Common myeloid progenitor, CD34-positive (primary cell): ENCODE measurements around the gene LY6G6F.

Experiments
- CTCF ChIA-PET: fragments of 350-600 bp; sonication (Branson Sonifier 250); formaldehyde crosslinking; loops from one replicate; lab custom pipeline; 2021; ENCODE audit warnings: antibody characterized with exemption; lab: Charles Lee
- POLR2A ChIA-PET: fragments of 350-600 bp; sonication (Branson Sonifier 250); formaldehyde crosslinking; loops from one replicate; lab custom pipeline; 2021; ENCODE audit warnings: antibody characterized with exemption; lab: Charles Lee
- DNase-seq, 3 donors: peaks; one replicate each; pipeline versions ENCODE4 v3.0.0 to v3.0.0-alpha.2; 2013
- H3K27ac ChIP-seq, 2 experiments: 1 replicate in 1 of 2; 2 replicates in 1 of 2; pipeline ENCODE4 v1.7.0; 2013; ENCODE audit warnings: inconsistent platforms in 2 of 2, low read length in 2 of 2, mild to moderate bottlenecking in 2 of 2, low read depth in 1 of 2, moderate library complexity in 1 of 2; ENCODE audit not compliant: severe bottlenecking in 2 of 2, insufficient read depth in 1 of 2, poor library complexity in 1 of 2
- H3K27me3 ChIP-seq, 5 experiments: replicated peaks in 2 of 5; 1 replicate in 3 of 5; 2 replicates in 2 of 5; pipeline versions ENCODE4 v1.6.1 to v1.7.0; 2013; ENCODE audit warnings: low read length in 4 of 5, mild to moderate bottlenecking in 2 of 5, moderate library complexity in 2 of 5, inconsistent platforms in 1 of 5; ENCODE audit not compliant: insufficient read depth in 5 of 5, control insufficient read depth in 4 of 5
- H3K36me3 ChIP-seq, 4 experiments: 1 replicate in 2 of 4; 2 replicates in 2 of 4; pipeline versions ENCODE4 v1.6.1 to v1.7.0; 2013; ENCODE audit warnings: low read length in 3 of 4, control low read depth in 1 of 4, mild to moderate bottlenecking in 1 of 4; ENCODE audit not compliant: control insufficient read depth in 4 of 4, insufficient read depth in 4 of 4
- H3K4me1 ChIP-seq, 4 experiments: 1 replicate in 3 of 4; 2 replicates in 1 of 4; pipeline versions ENCODE4 v1.6.1 to v1.7.1; 2013; ENCODE audit warnings: low read length in 3 of 4, mild to moderate bottlenecking in 3 of 4, control low read depth in 1 of 4, inconsistent platforms in 1 of 4, moderate library complexity in 1 of 4; ENCODE audit not compliant: control insufficient read depth in 4 of 4, insufficient read depth in 4 of 4; ENCODE audit errors: control extremely low read depth in 1 of 4
- H3K4me3 ChIP-seq, 7 experiments: 1 replicate in 4 of 7; 2 replicates in 3 of 7; pipeline versions ENCODE4 v1.5.1 to v1.7.0; 2013; ENCODE audit warnings: mild to moderate bottlenecking in 7 of 7, low read length in 6 of 7, moderate library complexity in 6 of 7, inconsistent platforms in 2 of 7, low read depth in 2 of 7, control low read depth in 1 of 7; ENCODE audit not compliant: insufficient read depth in 4 of 7, control insufficient read depth in 1 of 7; ENCODE audit errors: extremely low read depth in 1 of 7
- H3K9me3 ChIP-seq, 5 experiments: 1 replicate in 4 of 5; 2 replicates in 1 of 5; pipeline versions ENCODE4 v1.6.1 to v1.7.1; 2013; ENCODE audit warnings: low read length in 4 of 5, mild to moderate bottlenecking in 2 of 5, inconsistent platforms in 1 of 5, low read depth in 1 of 5, moderate library complexity in 1 of 5; ENCODE audit not compliant: control insufficient read depth in 4 of 5, insufficient read depth in 2 of 5; ENCODE audit errors: control extremely low read depth in 1 of 5
- WGBS: methylation state at CpG from one replicate; pipeline ENCODE4 v1.1.5; 2013; ENCODE audit not compliant: insufficient coverage; 5-methylcytosine and 5-hydroxymethylcytosine counted together

The LY6G6F gene

GRCh38 chr6:31742894-31743293 is 36.2 kb downstream of the LY6G6F start:
- no peaks in the 10 kb centered on the region for H3K27me3 ChIP-seq
- peak overlapping the region in 1 of 2 experiments; percentile 52 for H3K27ac ChIP-seq
- ChIA-PET CTCF (interaction anchor here (1.1 kb wide), 1 partner anchor 26 kb away, joined by 3 read pairs; no protein-coding TSS in a partner anchor), POLR2A (interaction anchor here (0.6 kb wide), 1 partner anchor 84 kb away, joined by 3 read pairs; no protein-coding TSS in a partner anchor)
- DNase-seq = no peak
- H3K4me3 ChIP-seq = no peak overlapping the region
- H3K36me3 ChIP-seq = peaks cover 6 to 44% (median 23%) of the 10 kb centered on the region in 4 experiments
- no peaks in the 10 kb centered on the region for H3K9me3 ChIP-seq
- WGBS = 100% methylated on average over 3 of the region's 3 CpGs
- H3K4me1 ChIP-seq = peaks cover 15 to 33% (median 24%) of the 10 kb centered on the region in 4 experiments

DNA sequence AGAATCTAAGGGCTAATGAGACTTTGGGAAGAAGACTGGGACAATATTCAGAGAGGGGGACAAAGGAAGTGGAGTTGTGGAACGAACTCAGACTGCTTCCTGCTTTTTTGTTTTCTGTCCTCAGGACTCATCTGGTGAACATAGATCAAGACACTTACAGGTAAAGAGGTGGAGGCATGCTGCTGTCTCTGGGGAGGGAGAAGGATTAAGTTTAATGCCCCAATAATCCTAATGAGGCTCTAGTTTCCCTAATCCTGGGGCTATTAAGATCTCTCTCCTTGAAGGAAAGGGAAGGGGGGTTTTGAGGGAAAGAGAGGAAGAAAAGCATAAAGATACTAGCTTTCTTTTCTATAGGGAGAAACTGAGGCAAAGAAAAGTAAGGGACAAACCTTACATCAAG is 37.8 kb downstream of the LY6G6F start:
- Histone ChIP-seq H3K36me3 (peaks cover 8 to 52% (median 27%) of the 10 kb centered on the region in 4 experiments), H3K4me3 (no peak overlapping the region), H3K27me3 (no peaks in the 10 kb centered on the region), H3K9me3 (no peaks in the 10 kb centered on the region), H3K27ac (peak overlapping the region in 1 of 2 experiments; percentile 52), H3K4me1 (peaks cover 4 to 19% (median 9%) of the 10 kb centered on the region in 4 experiments)
- ChIA-PET CTCF (interaction anchor here (0.8 to 1.8 kb wide), 2 partner anchors 25 to 33 kb away, joined by 3 to 8 read pairs; no protein-coding TSS in a partner anchor), POLR2A (no interaction called here)
- WGBS = 80% methylated on average over 1 of the region's 1 CpG
- DNase-seq = no peak

GRCh38 chr6:31749301-31750036 is 42.8 kb downstream of the LY6G6F start:
- Histone ChIP-seq H3K4me3 (no peak overlapping the region), H3K27ac (peak overlapping the region in 1 of 2 experiments; percentile 6), H3K27me3 (no peaks in the 10 kb centered on the region), H3K9me3 (no peaks in the 10 kb centered on the region), H3K4me1 (no peaks in the 10 kb centered on the region), H3K36me3 (peaks cover 0 to 40% (median 18%) of the 10 kb centered on the region in 4 experiments)
- ChIA-PET CTCF (interaction anchor here (0.7 to 1.1 kb wide), 5 partner anchors 11 to 1578 kb away, joined by 3 to 4 read pairs (median 3); no protein-coding TSS in a partner anchor), POLR2A (interaction anchor here (0.7 kb wide), 1 partner anchor 78 kb away, joined by 5 read pairs; no protein-coding TSS in a partner anchor)
- 100% methylated on average over 5 of the region's 8 CpGs for WGBS
- no peak for DNase-seq

- Histone ChIP-seq H3K9me3 (no peaks in the 10 kb centered on the region), H3K4me3 (no peak overlapping the region), H3K27me3 (no peaks in the 10 kb centered on the region), H3K36me3 (peaks cover 0 to 33% (median 14%) of the 10 kb centered on the region in 4 experiments), H3K4me1 (no peaks in the 10 kb centered on the region), H3K27ac (peak overlapping the region in 1 of 2 experiments; percentile 40)
- CTCF ChIA-PET = interaction anchor here (1.0 to 1.4 kb wide), 4 partner anchors 10 to 41 kb away, joined by 3 to 7 read pairs (median 3); partner anchors contain the start of gene MSH5
- POLR2A ChIA-PET = no interaction called here
- DNase-seq = no peak
- WGBS = 97% methylated on average over 5 of the region's 7 CpGs
Observed at GRCh38 chr6:31750411-31751022, 43.9 kb downstream of the LY6G6F start.

DNA sequence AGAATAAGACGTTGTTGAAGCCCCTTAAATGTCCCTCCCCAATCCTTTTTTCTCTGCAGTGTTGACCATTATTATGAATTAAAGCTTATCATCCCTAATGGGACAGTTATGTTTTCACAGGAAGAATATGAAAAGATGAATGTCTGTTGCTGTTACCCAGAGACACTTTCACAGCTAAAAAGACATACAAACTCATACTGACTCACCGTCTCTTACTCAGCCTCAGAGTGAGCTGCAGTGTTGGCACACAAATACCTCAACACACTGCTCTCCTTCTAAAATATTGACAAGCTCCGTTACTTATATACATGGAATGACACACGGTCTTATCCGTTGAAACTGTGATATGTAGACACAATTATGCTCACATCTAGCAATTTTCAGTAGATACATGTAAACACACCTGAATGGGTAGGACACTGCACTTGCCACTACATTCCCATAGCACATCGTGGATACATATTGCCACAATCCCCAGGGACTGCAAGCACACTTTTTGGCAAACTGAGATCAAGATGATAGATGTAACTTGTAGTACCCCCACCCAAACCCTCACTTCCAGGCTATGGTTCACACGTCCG is 46.2 kb downstream of the LY6G6F start:
- ChIA-PET POLR2A (no interaction called here), CTCF (interaction anchor here (0.5 to 1.5 kb wide), 6 partner anchors 11 to 77 kb away, joined by 3 to 5 read pairs (median 4); no protein-coding TSS in a partner anchor)
- 100% methylated on average over 5 of the region's 8 CpGs for WGBS
- Histone ChIP-seq H3K27ac (no peak overlapping the region), H3K4me3 (no peak overlapping the region), H3K9me3 (no peaks in the 10 kb centered on the region), H3K27me3 (no peaks in the 10 kb centered on the region), H3K4me1 (no peaks in the 10 kb centered on the region), H3K36me3 (peaks cover 0 to 24% (median 10%) of the 10 kb centered on the region in 4 experiments)
- no peak for DNase-seq

GRCh38 chr6:31758281-31758680 is 51.6 kb downstream of the LY6G6F start:
- no peak overlapping the region for H3K27ac ChIP-seq
- H3K36me3 ChIP-seq = peaks cover 9 to 56% (median 45%) of the 10 kb centered on the region in 4 experiments
- no peaks in the 10 kb centered on the region for H3K4me1 ChIP-seq
- H3K4me3 ChIP-seq = no peak overlapping the region
- CTCF ChIA-PET = interaction anchor here (0.6 to 2.4 kb wide), 5 partner anchors 11 to 29 kb away, joined by 3 to 16 read pairs (median 3); partner anchors contain the start of genes DDAH2 and MSH5
- H3K9me3 ChIP-seq = no peaks in the 10 kb centered on the region
- WGBS = 100% methylated on average over 1 of the region's 2 CpGs
- POLR2A ChIA-PET = no interaction called here
- no peak for DNase-seq
- H3K27me3 ChIP-seq = no peaks in the 10 kb centered on the region
